NCI-H2227 (cell line): ENCODE data around the gene BCAS3.

Source experiments
- DNase-seq: peaks from one replicate; lab custom pipeline; 2025; ENCODE audit not compliant: unreplicated experiment; lab: John Stamatoyannopoulos, UW

Gene BCAS3

DNA sequence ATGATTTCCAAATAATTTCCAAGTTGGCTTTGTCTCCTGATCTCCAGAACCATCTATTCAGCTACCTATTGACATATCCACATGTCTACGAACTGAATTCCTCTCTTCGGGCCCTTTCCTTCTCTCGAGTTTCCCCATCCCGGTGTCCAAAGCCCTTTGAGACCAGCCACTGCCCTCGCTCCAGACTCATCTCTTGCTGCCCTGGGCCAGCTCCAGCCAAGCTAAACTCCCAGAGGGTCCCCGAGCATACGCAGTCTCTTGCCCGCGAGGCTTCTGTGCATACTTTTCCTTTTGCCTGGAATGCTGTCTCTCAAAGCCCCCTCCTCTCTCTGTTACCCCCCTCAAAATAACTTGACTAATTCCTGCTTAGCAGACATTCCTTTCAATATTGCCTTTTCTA is 694.8 kb downstream of the BCAS3 start:
- DNase-seq, result no peak

DNA sequence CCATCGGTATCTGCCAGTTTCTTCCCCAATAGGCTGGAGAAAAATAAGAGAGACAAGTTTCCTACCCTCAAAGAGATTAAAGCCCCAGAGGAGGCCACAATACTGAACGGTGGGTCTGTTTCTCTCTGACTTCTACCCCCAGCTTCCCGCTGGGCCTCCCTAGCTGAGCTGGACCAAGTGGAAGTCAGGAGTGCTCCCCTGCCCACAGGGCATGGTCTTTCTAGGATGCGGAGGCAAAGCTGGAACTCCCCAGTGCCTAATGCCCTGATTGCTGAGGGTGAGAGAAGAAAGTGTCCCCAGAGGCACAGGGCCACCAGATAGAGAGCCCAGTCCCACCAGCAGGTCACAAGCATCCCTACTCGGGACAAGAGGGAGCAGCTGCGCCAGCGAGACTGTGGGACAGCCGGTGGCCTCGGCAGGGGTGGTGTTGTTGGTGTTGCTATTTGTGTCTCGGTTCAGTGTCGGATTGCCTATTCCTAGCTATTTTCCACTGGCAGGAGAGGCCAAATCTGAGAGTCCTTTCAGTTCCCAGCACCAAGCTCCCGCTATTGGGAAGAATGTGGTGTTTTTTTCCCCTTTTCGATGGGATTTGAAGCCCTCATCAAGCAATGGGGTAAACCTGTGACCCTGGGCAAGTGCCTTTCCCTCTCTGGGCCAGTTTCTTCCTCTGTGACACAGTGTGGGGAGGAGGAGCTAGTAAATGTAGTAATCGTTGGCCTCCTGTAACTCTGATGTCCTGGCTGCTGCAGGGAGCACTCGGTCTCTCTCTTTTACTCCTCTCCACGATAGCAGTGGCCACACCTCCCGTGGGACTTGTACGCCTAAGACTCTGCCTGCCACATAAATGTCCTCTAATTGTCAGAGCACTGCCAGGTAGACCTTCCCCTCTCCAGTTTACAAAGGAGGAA is 699.5 kb downstream of the BCAS3 start:
- DNase-seq, result no peak

DNA sequence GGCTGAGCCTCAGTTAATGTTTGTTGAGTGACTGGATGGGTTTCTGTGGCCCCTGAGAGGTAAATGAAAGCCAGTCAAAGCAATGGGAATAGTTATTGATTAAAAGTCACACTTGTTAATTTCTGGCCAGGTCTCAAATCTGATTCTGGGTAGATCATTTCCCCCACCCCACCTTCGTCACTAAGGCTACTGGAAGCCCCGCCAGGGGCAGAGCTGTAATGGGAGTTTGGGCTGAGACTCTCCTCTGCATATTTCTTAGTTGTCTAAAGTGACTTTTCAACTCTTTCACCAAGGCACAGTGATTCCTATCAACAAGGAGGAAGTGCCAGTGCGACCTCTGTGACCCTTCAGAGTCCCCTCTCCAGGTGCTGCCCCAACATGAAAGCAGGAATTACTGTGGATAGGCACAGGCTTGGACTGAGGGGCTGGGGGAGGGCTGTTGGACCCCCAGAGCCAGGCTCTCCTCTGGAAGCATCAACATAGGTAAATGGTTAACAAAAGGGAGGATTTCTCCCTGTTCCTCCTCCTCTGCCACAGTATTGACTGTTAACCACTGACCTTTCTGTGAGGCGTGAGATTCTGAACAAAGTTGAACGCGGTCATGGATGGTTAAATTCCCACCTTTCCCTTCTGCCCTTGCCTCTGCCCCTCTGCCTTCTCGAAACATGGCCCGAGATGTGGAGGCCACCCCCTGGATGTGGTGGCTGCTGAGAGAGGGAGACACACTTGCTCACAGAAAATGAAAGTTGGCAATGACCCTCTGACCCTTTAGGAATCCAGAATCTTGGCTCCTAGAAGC is 701.2 kb downstream of the BCAS3 start:
- DNase-seq, result no peak

DNA sequence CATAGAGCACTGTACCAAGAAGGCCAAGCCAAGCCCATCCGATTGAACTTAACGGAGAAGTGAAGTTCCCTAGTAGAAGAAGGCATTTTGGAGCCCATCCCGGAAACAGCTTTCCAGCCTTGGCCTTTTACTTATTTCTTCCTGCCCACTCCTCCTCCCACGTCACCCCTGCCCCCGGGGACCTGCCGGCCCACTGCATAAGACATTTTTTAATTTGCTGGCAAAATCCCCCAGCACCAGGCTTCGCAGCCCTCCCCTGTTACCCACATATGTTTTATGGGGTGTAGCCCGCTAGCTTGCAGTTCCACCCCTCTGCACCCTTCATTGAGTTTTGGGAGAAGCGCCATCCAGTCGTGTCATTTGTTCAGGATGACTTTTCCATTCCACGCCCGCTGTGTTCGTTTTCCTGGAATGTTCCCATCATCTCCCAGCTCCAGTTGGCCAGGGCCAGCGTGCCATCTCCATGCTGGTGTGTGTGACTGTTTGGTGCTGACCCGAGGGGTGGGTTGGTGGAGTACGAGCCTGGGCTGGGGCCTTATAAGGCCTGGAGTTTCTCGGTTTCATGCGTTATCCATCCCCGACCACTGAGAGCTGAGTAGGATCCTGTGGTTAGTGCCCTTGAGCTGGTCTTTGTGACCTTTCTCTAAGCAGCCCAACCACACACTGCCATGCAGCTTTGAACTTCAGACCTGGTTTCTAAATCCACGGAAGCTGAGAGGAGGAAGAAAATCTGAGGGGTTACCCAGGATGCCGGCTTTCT is 702.0 kb downstream of the BCAS3 start:
- no peak for DNase-seq

DNA sequence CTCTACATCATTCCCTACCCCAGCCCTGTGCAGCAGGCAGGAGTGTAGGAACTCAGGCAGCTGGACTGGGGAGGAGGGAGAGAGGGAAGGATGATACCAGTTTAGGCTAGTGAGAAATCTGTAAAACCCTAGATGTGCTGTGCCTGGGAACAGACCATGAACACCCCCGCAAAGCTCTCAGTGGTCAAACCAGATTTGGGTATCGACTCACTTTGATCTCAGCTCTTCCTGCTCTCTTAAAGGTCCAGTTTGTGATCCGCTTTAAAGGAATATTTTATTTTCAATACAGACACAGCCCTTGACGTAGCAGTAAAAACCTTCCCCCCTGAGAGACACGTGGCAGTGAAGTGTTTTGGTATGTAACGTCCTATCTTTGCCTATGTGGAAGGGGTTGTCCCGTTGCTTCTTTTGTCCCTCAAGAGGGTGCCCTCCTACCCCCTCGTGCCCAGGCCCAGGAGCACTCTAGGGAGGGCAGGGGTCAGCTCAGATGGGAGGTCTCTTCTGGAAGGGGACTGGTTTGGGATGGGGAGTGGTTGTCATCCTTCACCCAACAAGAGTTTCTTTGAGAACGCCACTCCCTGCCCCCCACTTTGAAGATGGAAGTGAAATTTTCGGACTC is 702.7 kb downstream of the BCAS3 start:
- DNase-seq, result peak; percentile 59

DNA sequence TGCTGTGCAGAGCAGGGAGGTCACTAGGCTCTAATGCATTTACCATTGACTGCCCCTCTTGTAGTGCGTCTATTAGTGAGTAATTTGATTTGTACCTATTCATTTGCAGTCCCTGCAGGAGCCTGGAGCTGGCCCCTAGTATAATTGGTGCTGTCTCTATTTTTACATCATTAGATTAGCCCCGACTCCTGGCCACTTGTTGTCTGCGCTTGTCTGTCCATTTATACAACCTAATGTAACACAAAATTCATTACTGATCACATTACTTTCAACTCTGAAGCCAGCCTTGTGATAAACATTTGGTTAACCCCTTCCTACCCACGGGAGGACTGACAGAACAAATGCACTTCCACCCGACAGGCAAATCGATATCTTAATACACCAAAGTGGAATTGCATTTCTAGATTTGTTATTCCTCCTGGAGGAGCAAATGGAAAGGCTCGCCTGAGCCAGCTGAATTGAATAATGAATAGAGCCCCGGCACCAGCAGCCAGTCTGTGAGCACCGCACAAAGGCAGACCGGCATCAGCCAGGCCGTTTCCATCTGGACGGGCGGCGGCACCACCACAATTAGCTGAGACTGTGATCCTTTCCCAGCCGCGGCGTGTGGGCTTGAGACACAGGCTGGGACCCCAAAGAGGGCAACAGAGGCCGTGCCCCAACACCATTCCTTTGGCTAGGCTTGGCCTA is 703.3 kb downstream of the BCAS3 start:
- peak; percentile 80 for DNase-seq

DNA sequence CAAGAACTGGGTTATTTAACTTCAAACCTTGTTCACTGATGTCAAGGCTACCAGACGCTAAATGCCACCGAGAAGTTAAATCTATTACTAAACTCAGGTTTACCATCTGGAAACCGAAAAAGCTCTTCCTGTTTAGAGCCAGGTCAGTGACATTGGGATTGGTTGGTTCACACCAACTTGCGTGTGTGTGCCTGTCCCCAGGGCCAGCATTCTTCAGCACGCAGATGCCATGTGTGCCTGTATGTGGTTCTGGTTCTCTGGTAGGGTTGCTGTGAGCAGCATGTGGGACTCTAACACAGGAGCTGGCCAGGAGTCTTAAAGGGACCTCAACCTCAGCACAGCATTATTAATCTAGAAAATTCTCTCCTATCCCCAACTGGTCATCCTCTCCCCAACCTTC is 703.9 kb downstream of the BCAS3 start:
- DNase-seq, result peak; percentile 18

DNA sequence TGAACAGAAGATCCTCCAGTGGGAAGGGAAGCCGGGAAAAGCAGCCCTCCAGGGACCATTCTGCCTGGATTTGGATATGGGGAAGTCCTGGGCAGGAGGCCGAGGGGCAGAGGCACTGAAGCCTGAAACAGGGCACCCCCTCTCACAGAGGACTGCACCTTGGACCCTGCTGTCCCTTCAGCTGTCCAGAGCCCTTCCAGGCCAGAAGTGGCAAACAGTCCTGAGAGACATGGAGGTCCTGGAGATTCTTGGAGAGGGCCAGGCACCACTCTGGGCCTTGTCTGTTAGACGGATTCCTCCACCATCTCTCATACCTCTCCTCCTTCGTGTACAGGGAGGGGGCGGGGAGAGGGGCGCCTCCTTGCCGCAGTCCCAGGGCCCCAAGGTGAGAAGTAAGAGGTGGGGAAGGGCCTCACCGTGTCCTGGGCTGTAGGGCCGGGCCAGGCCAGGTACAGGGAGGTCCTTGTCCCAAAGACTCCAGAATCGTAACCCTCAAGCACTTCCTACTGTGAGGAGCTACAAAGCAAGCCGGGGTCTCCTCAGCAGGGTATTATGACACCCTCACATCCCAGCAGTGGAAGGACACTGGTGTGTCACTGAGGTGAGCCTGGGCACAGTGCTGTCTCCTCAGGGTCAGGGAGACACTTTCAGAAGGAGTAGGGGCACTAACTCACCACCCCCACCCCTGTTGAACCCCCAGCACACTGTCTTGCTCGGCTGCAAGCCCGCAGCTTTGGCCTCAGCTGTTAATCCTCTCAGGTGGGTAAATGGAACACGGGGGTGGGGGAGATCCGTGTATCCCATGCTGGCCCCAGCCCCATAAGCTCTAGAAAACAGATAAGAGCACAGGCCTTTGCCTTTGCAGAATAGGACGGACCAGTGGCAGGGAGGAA is 705.4 kb downstream of the BCAS3 start:
- DNase-seq, result no peak

DNA sequence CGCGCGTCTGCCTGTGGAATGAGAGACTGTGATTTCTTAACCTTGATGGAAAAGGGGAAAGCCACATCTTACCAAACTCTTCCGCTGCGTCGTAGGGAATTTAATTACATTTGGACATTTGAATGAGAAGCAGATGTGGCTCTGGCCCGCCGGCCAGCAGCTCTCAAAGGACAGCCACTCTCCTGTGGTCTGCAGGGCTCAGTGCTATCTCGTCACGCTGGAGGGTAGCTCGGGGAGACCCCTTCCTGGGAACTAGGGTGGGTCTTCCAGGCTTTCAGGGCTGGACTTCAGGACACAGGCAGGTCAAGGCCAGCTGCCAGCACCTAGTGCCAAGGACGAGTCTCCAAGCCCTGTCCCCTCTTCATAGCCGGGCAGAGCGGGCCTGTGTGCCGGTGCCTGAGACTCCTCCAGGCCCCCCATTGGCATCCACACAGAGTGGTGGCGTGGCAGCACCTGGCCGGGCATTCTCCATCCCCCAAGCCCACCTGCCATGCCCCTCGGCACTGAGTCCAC is 706.1 kb downstream of the BCAS3 start:
- DNase-seq, result no peak

DNA sequence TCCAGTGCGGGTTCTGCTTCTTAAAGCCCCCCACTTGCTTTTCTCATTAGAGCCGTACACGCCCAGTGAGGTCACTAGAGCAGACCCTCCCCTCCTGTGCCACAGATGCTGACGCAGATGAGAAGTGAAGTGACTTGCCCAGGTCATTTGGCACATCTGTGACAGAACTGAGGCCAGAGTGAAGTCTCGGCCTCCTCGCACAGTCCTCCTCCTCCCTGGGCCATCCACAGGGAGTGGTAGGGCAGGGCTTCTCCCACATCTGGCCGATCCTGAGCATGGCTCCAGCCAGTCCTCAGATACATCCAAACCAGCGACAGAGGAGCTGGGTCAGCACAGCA is 706.7 kb downstream of the BCAS3 start:
- DNase-seq, result no peak

DNA sequence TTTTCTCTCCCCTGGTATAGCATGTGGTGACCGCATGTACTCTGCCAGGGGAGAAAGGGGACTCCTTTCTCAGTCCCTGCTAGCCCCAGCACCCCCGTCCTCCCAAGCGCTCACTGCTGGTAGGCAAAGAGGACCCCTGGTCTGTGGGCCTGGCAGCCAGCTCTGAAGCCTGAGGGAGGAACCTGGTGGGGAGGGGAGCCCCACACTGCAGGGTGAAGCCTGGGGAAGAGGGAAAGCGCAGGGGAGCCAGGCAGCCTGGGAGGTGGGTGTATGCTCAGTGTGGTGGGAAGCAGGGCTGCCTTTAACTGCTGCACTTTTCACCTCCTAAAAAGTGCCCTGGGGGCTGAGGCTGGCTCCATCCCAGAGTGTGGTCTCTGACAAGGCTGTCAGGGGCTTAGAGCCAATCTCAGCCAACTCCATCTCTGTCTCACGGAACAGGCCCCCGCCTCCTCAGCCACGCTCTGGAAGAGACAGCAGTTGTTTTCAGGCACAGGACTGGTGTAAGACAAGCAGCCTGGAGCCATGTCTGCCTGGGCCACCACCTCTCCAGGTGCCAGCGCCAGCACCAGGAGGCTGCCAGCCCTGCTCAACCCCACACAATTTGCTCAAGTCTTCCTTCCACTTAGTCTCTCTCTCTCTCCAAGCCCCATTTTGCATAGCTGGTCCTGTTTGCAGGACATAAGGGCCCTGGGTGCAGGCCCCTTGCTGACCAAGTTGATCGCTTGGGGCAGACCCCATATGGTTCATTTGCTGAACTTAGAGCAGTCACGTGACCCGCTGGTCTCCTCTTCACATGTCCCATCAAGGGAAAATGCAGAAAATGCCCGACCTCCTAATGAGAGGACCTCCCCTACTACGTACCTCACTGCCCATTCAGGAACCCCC is 707.3 kb downstream of the BCAS3 start:
- DNase-seq, result no peak

DNA sequence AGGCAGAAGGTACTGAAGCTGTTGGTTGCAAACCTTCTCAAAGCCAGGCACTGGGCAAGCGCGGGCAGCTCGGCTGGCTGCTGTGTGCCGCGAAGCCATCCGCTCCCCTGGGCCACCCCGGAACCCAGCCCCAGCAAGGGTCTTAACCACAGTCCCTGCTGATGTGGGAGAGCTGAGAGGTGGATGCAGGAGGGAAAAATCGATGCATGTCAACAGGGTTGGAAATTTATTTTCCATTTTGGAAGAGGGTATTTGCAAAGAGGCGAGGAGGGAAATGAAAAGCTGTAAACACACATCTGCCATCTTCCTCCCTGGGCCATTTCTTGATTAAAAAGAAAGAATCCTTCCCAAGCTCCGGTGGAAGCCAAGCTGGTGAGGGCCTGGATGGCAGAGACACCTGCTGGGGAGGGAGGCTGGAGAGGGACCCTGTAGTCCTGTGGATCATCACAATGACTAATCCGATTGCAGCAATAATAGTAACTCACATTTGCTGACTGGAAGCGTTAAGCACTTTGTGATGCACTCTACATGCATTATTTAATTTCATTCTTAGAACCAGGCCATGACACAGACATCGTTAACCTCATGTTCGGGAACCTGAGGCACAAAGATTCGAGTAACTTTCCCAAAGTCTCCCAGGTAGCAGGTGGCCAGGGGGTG is 708.1 kb downstream of the BCAS3 start:
- DNase-seq, result no peak

DNA sequence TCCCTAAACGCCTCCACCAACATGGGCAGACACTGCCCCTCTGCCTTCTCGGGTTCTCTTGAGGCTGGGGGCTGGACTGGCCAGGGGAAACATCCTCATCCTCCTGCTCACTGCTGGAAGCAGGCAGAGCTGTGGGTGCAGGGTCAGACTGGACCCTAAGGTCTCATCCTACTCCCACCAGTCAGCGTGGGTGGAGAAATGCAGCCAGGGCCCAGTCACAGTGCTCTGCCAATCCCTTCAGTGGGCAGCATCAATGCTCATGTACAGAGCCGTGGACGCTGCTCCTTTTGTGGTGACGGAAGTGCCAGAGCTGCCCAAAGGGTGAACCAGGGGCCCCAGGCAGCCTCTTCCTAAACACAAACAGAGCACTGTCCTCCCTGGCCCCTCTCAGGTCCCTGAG is 708.6 kb downstream of the BCAS3 start:
- no peak for DNase-seq

DNA sequence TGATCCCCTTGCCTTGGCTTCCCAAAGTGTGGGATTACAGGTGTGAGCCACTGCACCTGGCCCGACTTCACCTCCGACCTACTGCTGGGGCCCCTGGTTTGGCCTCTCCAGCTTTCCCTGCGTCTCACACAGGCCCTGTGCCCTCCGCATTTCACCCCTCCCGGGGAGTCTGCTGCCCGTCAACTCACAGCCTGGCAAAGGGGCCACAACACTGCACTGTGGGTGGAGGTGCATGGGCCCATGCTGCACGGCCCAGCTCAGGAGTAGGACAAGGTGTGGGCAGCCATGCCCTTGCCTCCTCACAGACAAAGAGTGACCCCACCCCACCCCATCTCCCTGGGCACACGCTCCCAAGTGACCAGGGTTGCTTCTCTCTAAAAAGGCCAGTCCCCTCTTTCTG is 709.4 kb downstream of the BCAS3 start:
- DNase-seq, result no peak

DNA sequence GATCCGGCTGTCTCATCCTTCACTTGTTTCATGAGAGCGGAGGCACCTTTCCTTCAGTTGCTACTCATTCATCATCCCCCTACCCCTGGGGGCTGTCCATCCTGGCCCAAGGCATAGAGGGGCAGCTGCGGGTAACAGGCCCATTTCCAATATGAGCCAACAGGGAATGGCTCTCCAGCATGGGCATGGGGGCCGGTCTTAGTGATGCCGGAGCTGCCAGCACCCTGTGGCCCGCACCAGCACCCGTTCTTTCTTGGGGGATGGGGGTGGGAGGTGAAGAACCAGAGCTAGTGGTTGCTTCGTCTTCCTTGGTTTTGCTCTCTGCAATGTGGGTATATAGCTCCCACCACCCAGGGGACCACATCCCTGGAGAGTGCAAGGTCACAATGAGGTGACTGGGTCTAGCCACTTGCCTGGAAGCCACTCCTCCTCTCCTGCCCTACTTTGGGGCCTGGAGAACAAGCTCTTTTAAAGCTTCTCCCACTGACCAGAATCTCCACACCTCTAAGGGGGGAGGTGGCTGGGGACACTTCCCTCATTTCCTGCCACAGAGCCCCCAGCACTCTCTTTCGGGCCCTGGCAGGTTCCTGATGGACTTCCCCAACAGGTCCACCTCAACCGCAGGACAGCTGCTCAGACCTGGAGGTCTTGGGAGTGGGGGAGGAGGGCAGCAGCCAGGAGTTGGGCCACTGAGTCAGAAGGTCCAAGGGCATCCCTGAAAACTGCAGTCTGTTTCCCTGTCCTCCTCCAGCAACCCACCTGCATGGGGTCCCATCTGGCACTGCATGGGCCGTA is 710.1 kb downstream of the BCAS3 start:
- no peak for DNase-seq

DNA sequence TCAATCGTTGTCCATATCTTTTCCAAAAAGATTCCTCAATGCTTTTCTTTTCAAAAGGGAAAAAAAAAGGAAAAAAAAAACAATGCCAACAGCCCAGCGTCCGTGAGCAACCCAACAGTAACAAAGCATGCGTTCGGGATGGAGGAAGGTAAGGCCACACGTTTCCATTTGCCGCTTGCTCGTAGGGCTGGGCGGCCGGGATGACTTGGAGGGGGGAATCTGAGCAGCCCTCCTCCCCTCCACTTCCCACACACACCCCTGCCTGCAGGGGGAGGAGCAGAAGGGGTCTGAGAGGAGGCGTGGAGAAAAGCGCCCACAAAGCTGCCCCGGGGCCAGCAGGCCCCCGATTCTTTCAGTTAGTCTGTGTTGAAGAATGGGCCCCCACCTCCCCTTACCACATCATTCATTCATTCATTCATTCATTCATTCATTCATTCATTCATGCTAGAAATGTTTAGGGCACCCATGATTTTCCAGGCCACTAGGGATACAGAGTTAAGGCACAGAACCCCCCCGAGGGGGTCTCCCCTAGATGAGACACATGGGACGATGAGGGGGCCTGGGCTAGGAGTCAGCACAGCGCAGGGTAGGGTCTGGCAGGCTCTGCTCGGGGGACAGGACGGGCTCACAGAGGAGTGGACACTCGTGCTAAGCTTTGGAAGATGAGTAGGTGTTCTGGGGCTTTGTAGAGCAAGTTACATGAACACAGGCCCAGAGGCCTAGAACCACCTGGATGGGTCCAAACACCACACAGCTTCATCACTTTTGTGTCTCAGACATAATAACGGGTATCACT is 711.1 kb downstream of the BCAS3 start:
- DNase-seq, result no peak
